NCI-H1092 treated with DMSO at 0.1 percent for 48 hours (cell line): ENCODE measurements around the gene SLC39A3.
"Not testable (repeated sequence)": the region's sequence is repeated elsewhere in the genome, so short reads cannot be mapped to it uniquely, and the experiment has no call there.

Experiments used
- DNase-seq: peaks from one replicate; lab custom pipeline; 2025; lab: John Stamatoyannopoulos, UW

The SLC39A3 gene

DNA sequence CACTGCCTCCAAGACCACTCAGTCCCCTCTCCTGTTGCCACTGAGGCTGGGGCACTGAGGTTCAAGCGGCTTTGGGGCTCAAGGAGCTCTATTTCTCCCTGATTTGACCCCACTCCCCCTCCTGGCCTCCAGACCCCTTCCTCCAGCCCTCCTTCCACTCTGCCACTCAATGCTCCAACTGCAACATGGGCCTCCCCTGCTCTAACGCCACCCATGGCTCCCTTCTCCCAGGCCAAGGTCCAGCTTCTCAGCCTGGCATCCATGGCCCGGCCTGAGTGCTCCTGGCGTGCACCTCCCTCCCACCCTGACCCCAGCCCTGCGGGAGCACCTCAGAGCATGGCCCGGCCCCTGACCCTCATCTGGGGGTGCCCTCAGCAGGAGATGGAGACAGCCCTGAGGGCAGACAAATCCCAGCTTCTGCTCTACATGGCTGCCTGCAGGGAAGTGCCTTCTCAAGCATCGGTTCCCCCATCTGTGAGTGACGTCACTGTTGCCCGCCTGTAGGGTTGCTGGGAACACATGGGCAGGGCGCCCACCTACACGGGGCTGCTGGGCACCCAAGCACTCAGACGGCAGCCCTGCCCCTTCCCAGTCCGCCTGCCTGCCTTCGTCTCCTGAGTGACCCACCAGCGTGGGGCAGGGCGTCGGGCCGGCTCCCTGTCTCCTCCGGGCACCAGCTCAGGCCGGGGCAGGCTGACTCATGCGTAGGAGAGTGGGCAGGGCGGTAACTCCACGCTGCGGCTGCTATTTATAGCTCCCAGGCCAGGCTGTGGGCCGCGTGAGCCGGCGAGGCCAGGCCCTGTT lies 17.1 kb downstream of the SLC39A3 start:
- DNase-seq: no peak

DNA sequence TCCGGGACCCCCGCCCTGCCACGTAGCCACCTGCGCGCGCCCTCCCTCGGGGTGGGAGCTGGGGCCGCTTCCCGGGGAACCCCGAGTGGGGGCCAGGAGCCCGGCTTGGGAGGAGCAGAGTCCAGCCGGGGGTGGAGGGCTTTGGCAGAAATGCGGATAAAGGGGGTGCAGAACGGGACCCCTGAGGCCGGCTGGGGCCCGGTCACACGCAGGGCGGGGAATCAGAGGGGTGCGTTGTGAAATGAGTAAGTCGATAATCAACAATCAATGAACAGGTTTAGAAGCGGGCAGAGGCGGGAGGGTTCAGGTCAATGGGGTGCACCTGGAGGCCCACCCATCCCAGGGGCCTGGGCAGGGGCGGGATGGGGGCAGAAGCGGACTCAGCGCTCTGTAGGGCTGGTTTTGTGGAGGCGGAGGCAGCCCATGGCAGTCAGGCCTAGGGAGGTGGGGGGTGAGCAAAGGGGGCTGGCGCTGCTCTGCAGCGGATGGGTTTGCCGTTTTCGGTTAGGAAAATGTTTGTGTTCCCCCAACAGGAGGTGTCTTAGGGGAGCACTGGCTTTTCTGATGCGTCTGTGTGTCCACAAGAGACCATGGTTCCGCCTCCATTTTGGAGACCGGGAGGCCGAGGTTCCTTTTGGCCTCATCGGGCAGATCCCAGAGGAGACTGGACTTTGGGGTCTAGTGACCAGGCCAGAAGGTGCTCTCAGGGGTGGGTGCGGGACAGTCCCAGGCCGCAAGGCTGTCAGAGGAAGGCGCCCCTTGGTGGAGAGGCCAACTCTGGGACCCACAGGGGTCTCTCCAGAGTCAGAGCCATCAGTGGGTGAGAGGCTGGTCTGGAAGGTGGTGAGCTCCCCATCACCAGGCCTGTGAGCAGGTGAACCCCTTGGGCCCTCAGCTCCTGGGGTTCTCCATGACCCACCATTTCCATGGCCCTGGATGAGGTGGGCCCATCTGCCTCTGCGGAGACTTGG lies 18.0 kb downstream of the SLC39A3 start:
- no peak for DNase-seq

DNA sequence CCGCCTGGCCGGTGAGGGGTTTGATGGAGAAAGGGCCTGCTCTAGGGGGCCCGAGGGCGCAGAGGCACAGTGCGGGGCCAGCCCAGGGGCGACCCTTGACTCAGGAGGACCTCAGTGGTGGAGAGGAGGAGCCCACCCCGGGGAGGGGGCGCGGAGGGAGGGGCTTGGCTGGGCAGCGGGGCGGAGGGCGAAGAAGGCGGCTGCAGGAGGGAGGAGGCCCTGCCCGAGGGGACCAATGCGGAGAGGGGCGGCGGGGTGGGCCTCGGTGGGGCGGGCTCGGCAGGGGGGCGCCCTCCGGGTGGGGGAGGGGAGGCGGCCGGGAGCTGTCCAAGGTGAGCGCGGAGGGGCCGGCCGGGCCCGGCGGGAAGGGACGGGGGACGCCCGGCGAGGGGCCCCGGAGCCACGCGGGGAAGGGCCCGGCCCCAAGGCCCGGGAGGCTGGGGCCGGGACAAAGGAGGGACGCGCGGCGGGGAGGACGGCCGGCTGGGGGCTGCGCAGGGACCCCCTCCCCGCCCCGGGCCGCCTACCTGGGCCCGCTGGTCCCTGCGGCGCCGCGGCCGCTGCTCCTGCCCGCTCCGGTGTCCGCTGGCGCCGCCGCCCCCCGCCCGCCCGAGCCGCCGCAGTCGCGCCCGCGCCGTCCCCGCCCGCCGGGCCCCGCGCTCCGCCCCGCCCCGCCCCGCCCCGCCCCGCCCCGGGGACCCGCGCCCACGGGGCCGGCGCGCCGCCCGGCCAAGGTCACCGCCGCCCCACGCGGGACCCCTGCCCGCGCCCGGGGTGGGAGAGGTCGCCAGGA lies 18.8 kb downstream of the SLC39A3 start, which contains the start of gene DIRAS1:
TSS of gene DIRAS1 (minus strand) at position 596 of the 793 bp plus-strand sequence. CDS start 3,566 bp downstream, outside the sequence.
- DNase-seq: peak; percentile 28

DNA sequence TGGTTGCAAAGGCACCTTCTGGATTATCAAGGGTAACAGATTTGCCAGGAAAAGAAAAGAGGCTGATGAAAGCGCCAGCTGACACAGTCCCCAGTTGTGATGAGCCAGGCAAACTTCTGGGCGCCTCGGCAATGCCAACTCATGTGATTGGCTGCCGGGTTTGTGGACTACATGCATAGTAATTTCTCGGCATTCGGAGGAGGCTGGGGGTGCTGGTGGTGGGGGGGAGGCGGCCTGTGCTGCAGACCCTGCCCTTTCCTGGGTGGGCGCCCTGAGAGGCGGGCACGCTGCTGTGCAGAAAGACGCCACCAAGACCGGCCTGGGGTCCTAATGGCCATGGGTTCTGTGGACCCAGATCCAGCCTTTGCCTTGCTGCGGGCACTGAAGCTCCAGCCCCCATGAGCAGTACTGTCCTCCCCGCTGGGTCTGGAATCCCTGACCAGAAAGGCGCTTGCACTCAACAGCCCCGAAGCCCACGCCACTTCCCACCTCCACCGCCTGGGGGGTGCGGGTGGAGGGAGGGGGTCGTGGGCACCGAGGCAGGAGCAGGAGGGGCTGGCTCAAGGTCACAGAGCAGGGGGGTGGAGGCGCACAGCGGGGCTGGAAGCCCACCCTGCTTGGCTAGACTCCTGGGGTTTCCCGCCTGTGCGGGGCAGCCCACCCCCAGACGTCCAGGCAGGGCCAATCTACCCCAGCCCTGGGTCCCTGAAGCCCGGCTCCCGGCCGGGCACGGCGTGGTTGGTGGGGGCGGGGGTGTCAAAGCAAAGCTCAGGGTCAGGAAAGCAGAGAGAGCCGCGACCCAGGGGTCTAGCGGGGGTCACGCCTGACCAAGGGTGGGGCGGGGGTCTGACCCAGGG lies 19.7 kb downstream of the SLC39A3 start:
- no peak for DNase-seq

DNA sequence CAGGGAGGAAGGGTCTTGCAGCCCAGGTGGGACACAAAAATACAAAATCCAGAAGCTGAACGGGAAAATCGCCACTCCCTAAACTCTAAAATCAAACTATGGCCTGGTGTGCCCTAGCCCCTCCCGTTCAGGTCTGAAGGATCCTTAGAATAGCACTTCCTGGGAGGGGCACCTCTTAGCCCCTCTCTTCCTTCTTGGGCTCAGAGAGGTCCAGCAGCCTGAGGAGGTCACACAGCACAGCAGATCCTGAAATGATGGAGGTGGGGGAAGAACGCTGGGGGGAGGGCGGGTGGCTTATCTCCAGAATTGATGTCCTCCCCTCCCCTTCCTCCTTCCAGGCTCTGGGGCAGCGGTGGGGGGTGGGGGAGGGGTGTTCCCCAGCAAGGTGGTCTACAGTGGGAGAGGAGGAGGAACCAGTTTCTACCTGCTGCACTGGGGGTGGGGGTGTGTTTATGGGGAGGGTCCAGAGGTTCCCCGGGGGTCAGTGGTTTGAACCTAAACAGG lies 20.5 kb downstream of the SLC39A3 start:
- no peak for DNase-seq

DNA sequence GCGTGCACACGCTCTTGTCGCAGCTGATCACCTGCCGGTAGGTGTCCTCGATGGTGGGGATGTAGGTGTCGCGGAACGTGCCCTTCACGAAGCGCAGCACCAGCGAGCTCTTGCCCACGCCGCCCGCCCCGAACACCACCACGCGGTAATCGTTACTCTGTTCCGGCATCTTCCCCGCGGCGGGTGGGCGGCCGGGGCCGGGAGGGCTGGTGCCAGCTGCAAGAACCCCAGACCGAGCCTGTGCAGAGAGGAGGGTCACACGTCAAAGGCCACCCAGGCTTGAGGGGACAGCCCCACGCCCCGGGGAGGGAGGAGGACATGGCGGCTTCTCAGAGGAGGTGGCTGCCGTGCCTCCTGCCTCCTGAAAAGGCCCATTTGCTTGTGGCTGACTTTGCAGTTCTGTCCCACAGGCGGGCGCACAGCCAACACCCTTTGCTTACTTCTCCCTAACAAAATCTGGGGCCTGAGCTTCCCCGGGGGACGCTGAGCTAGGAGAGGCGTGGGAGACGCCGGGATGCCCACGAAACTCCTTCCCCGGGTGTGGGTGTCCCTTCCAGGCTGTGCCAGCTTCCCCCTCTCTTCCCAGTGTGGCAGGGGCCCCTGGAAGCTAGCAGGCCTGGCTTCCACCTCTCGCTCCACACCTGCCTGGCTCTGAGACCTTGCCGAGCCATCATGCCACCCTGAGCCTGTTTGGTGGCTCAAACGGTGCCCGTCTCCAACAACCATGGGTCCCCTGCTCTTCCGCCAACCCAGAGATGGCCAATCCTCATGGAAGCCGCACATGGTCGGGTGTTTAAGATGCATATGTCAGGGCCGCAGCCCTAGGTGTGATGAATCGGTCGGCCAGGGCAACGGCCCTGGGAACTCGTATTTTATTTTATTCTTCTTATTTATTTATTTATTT lies 21.9 kb downstream of the SLC39A3 start:
- DNase-seq: no peak

DNA sequence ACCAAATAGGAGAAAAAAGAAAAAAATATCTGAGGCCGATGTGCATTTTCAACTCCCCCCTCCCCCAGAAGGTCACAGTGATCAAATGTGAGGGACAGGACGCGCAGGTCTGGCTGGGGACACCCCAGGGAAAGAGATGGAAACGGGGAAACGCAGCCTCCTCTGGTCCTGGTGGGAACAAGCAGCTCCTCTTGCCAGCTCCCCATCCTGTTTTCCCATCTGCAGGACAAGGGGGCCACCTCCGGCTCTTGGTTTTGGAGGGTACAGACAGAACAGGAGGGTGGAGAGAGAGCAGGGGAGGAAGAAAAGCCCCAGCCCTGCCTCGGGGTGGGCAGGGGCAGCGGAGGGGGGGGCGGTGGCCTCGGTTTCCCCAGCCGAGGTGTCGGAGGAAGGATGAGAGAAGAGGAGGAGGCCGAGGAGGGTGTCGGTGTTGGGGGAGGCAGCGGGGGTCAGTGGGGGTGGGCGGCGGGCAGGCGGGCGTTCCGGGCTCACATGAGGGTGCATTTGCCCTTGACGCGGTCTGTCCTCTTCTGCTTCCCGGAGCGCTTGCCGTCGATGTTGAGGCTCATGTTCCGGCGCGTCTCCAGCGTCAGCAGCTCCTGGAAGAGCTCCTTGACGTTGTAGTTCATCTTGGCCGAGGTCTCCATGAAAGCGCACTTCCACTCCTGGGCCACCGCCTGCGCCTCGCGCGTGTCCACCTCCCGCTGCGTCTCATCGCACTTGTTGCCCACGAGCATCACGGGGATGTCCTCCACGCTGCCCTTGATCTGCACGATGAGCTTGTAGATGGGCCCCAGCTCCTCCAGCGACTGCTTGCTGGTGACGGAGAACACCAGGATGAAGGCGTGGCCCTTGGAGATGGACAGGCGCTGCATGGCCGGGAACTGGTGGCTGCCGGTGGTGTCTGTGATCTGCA lies 22.8 kb downstream of the SLC39A3 start:
- DNase-seq: no peak

DNA sequence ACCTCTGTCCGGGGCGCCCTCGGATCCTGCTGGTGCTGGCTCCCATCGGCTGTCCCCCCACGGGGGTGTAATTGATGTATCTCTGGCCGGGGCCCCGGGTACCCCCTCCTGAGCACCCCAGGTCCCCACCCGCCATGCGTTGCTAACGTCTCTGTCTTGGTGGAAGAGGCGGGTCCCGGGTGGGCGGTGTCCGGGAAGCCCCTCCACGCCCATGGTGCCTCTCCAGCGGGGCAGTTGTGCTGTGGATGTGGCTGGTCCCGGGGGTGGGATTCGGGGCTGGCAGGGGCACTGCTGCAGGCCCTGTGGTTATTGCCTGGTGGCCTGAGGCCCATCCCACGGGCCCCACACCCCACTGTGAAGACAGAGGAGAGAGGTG lies 23.6 kb downstream of the SLC39A3 start:
- no peak for DNase-seq

DNA sequence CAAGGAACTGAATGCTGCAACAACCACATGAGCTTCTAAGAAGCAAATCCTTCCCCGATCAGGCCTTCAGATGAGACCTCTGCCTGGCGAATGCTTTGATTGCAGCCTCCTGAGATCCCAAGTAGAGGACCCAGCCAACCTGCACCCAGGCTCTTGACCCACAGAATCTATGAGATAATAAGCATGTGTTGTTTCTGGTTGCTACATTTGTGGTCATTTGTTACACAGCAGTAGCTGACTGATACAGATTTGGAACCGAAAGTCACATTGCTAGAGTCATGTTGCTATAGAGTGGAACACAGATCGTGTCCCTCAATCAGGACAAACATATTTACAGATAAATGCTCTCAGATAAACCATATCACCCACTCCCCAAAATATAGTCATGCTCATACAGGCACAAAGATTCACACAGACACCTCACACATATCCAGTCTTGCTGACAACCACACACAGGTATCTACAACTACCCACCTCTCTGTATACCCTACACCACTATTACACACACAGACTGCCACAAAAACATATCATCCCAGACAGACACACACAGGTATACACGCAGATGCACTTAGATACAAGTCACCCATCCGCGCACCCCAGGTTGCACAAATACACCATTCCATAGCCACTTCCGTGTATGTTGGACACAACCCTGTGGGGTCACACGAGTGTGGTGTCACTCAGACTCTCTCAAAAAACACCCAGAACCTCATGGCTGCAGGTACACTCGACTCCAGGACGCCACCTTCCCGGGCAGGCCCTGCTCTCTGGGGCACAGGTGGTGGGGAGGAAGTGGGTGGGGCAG lies 24.1 kb downstream of the SLC39A3 start:
- no peak for DNase-seq

DNA sequence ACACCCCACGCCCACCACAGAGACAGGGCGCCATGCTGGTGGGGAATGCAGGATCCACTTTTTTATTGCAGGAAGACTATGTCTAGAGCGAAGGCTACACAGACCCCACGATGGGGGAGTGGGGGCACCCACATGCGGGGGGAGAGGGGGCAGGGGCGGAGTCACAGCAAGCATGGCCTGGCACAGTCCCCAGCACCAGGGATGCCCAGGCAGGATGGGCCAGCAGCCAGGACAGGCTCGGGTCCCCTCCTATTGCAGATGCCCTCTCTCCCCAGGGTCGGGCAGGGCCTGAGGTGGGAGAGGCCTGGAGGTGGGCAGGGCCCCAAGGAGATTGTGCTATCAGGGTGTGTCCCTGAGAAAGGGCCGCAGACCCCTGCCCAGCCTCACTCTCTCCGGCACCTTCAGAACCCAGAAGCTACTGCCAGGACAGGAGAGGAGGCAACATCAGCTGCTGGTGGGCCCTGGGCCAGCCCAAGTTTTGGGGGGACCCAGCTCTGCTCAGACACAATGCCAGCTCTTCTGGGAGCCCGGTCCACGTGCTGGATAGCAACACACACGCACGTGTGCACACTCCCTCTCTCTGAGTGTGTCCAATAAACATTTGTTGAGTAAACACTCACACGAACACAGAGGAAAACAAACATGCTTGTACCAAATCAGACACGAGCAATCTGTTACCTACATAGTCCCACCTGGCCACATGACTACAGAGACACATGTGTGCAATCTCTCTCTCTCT lies 25.1 kb downstream of the SLC39A3 start:
- DNase-seq: no peak

DNA sequence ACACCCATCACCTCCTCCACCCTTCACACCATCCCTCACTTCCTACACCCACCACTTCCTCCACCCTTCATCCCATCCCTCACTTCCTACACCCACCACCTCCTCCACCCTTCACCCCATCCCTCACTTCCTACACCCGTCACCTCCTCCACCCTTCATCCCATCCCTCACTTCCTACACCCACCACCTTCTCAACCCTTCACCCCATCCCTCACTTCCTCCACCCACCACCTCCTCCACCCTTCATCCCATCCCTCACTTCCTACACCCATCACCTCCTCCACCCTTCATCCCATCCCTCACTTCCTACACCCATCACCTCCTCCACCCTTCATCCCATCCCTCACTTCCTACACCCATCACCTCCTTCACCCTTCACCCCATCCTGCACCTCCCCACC lies 25.7 kb downstream of the SLC39A3 start:
- DNase-seq: not testable (repeated sequence)

DNA sequence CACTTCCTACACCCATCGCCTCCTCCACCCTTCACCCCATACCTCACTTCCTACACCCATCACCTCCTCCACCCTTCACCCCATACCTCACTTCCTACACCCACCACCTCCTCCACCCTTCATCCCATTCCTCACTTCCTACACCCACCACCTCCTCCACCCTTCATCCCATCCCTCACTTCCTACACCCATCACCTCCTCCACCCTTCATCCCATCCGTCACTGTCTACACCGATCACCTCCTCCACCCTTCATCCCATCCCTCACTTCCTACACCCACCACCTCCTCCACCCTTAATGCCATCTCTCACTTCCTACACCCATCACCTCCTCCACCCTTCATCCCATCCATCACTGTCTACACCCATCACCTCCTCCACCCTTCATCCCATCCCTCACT lies 26.6 kb downstream of the SLC39A3 start:
- DNase-seq: not testable (repeated sequence)

DNA sequence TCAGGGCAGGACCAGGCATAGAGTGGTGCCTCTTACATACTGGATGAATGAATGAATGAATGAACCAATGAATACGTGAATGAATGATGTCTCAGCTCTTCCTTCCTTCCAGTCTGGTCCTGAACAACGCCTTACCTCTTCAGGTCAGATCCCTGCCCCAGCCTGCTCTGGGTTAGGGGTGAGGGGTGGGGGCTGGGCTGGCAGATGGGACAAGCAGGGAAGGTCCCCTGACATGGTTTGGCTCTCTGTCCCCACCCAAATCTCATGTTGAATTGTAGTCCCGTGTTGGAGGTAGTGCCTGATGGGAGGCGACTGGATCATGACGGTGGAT lies 28.0 kb downstream of the SLC39A3 start:
- DNase-seq: no peak

DNA sequence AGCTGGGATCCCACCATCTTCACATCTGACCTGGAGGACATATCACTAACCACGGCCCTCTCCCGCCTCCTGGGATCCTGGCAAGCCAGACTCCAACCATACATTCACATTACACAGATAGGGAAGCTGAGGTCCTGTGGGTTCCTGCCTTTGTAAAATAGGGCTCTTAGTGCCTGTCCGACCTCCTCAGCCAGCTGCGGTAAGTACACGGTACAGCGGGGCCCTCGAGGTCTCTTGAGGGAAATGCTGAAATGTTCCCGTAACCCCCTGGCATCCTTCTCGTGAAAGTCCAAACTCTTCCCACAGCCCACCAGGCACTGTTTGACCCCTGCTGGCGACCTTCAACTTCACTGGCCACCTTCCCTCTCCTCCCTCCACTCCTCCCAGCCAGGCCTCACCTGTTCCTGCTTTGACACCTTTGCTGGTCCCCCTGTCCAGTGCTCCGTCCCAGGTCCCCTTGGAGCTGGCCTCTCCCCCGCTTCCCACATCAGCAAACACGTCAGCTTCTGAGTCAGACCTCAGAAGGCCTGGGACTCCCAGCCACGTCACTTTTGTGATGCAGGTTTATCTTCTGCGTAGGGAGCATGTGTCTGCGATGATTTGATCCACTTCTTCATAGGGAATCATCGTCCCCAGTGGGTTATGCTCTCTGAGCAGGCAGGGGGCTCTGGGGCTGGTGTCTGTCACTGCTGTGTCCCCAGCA lies 28.5 kb downstream of the SLC39A3 start:
- no peak for DNase-seq

DNA sequence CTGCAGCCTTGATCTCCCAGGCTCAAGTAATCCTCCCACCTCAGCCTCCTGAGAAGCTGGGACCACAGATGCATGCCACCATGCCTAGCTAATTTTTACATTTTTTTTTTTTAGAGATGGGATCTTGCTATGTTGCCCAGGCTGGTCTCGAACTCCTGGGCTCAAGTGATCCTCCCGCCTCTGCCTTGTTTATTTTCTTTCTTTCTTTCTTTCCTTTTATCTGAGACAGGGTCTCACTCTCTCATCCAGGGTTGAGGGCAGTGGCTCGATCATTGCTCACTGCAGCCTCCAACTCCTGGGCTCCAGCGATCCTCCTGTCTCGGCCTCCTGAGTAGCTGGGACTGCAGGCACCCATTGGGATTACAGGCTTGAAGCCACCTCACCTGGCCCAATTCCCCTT lies 33.6 kb downstream of the SLC39A3 start:
- DNase-seq: no peak

DNA sequence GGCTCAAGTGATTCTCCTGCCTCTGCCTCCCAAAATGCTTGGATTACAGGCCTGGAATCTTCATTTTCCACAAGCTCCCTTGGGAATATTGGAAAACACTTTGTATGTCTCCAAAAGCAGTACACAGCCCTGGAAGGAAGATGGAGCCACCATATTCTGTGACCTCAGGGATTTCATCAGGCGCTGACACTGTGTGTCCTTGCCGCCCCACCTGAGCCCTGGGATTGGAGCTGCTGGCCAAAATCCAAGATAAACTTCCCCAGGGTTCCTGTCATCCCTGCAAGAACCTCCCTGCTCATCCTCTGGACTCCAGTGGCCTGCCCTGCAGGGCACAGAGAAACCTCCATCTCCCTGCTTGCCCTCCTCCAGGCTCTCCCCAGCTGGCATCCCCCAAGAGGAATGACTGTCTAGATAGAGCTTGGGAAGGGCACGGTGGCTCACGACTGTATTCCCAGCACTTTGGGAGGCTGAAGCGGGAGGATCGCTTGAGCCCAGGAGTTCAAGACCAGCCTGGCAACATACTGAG lies 36.1 kb downstream of the SLC39A3 start:
- DNase-seq: no peak

DNA sequence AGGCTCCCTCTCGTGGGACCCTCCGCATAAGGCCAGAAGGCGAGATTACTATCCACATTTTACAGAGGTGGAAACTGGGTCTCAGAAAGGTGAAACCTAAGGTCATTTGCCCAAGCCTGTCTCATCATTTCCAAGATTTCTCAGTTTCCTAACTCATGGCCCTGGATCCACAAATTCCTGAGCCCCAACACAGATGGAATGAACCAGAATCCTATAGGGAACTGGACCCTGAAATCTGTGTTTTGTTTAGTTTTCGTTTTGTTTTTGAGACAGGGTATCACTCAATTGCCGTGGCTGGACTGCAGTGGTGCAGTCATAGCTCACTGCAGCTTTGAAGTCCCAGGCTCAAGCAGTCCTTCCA lies 36.8 kb downstream of the SLC39A3 start:
- no peak for DNase-seq
